Choroid plexus epithelial cell (primary cell): ENCODE data around the gene KLF2.

ENCODE experiments used
- DNase-seq: peaks from one replicate; pipeline ENCODE4 v3.0.0-alpha.2; 2010; ENCODE audit warnings: low read depth
- H3K4me3 ChIP-seq: 2 replicates; pipeline ENCODE4 v1.5.1; 2011; ENCODE audit warnings: low read depth, mild to moderate bottlenecking, control low read depth, low read length, moderate library complexity
- TF ChIP-seq, protein P1 (sequence below): conservative IDR thresholded peaks from 2 replicates; pipeline ENCODE4 v1.5.1; 2011; ENCODE audit warnings: low read depth, mild to moderate bottlenecking, control low read depth, inconsistent platforms, low read length, moderate library complexity

KLF2 gene

GRCh38 chr19:16368385-16369305 lies 44.0 kb downstream of the KLF2 start:
- no peak overlapping the region for H3K4me3 ChIP-seq
- TF ChIP-seq, protein P1, sequence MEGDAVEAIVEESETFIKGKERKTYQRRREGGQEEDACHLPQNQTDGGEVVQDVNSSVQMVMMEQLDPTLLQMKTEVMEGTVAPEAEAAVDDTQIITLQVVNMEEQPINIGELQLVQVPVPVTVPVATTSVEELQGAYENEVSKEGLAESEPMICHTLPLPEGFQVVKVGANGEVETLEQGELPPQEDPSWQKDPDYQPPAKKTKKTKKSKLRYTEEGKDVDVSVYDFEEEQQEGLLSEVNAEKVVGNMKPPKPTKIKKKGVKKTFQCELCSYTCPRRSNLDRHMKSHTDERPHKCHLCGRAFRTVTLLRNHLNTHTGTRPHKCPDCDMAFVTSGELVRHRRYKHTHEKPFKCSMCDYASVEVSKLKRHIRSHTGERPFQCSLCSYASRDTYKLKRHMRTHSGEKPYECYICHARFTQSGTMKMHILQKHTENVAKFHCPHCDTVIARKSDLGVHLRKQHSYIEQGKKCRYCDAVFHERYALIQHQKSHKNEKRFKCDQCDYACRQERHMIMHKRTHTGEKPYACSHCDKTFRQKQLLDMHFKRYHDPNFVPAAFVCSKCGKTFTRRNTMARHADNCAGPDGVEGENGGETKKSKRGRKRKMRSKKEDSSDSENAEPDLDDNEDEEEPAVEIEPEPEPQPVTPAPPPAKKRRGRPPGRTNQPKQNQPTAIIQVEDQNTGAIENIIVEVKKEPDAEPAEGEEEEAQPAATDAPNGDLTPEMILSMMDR: no peak
- no peak for DNase-seq

- TF ChIP-seq, protein P1: no peak
- no peak overlapping the region for H3K4me3 ChIP-seq
- no peak for DNase-seq
These were observed 44.7 kb downstream of the KLF2 start for GRCh38 chr19:16369306-16369663.

- TF ChIP-seq, protein P1: no peak
- no peak overlapping the region for H3K4me3 ChIP-seq
- no peak for DNase-seq
These were observed 45.3 kb downstream of the KLF2 start for GRCh38 chr19:16369664-16370576.

GRCh38 chr19:16370641-16371391 lies 46.2 kb downstream of the KLF2 start:
- H3K4me3 ChIP-seq: no peak overlapping the region
- DNase-seq: no peak
- TF ChIP-seq, protein P1: no peak

GRCh38 chr19:16371540-16371986 lies 46.9 kb downstream of the KLF2 start:
- no peak overlapping the region for H3K4me3 ChIP-seq
- TF ChIP-seq, protein P1: no peak
- DNase-seq: no peak

DNA sequence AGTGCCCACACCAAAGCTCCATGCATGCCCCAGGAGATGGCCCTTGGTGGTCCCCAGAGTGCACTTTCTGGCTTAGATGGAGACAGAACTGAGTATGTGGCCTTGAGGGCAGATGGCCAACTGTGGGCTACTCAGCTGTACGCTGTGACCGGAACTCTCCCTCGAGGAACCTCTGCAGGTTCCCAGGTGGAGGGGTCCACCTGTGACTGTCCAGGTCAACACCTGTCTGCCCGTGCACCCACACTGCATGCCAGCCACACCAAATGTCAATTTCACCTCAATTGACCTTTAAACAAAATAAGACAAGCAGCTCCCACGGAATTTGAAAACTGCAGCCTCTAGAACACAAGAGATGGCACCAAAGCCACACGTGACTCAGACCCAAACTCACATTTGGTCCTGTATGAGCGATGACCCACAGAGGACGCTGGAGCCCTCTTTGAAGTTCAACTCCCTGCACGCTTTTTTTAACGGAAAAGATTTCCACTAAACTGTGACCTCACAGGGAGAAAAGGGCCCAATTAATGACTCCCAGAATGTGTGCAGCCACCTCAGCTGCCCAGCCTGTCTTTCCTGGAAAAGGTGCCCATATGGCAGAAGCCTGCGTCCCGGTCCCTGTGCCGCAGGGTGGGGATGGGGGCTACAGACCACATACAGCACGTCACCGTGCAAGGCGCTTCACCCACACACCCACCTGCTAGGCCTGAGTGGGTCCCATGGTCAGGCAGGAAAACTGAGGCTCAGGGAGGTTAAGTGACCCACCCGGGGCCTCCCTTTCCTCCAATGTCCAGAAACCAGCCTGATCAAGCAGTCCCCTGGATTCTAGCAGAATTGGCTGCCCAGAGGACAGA lies 47.7 kb downstream of the KLF2 start:
- TF ChIP-seq, protein P1: no peak
- no peak overlapping the region for H3K4me3 ChIP-seq
- no peak for DNase-seq
